GM21381 (cell line): Measurements from ENCODE around the gene RPL36.

Source experiments
- ATAC-seq: cut with Tn5 transposase; IDR thresholded peaks from one replicate; pipeline ENCODE4 v1.9.1; 2021; ENCODE audit warnings: mild to moderate bottlenecking, moderate library complexity; ENCODE audit not compliant: unreplicated experiment

RPL36 gene

DNA sequence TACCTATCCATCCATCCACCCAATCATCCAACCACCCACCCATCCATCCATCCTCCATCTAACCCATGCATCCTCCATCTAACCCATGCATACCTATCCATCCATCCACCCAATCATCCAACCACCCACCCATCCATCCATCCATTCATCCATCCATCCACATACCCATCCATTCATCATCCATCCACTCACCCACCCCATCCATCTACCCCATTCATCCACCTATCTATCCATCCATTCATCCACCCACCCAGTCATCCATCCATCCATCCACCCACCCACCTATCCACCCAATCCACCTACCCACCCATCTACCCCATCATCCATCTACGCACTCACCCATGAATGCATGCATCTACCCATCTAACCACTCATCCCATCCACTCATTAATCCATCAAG is 16.3 kb upstream of the RPL36 start:
- ATAC-seq: no peak

DNA sequence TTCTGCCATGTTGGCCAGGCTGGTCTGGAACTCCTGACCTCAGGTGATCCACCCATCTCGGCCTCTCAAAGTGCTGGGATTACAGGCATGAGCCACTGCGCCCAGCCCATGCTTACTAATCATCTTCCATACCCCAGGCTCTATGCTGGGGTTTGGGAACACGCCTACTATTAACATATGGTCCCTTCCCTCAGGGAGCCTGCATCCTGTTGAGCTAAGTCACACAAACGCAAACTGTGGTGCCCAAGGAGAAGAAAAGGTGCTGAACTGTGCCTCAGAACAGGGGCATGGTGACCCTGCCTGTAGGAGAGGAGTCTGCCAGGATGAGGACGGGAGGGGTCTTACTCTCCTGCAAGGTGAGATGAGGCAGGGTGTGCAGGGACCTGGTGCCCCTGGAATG is 15.4 kb upstream of the RPL36 start:
- ATAC-seq: no peak

DNA sequence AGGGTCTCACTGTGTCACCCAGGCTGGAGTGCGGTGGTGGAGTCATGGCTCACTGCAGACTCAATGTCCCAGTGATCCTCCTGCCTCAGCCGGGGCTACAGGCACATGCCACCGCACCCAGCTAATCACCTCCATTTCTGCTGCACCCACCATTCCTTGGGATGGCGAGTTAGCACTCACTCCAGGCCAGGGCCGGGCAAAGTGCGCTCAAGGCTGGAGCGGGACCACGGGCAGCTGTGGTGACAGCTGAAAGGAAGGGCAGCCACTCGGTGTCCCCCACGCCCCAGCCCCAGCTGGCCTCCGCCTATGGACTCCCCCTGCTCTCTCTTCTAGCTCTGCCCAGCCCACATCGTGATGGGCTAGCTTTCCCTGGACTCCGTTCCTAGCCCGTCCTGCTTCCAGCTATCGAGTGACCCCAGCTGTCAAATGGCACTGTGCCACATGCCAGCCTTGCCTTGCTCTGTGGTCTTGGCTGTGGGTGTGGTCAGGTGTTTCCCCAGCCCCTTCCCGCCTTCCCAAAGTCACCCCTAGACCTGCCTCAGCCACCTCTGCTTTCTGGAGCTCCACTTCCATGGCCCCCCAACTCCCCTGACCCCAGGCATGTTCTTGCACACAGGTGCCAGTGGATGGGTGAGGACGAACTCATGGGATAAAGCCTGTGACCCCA is 13.9 kb upstream of the RPL36 start:
- ATAC-seq: no peak

DNA sequence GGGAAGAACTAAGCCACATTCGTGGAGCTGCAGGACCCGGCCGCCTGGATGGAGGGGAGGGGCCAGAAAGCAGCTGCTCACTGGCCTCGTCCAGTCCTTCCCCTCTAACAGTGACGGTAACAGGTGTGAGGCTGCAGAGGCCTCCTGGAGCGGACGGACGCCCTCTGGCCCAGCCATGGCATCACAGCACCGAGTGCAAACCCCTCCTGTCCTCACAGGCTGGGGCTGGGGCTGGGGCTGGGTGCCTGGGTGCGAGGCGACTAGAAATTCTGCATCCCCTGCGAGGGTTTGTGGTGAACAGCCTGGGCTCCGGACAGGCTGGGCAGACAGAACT is 13.4 kb upstream of the RPL36 start:
- ATAC-seq: no peak

DNA sequence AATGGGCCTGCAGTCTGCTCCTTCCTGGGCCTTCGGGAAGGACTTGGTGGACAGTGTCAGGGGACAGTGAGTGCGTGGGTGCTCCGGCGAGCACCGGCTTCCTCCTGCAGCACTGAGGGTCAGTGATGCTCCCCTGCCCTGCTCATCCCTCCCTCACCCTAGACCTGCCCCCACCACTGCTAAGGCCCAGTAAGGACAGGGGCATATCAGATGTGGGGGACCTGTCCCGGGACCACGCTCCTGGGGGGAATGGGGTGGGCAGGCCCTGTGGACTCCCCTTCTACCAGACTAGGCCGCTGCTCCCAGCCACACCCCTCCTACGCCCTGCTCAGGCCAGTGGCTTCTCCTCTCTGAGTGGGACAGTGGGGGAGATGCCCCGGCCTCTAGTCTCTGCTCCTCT is 13.0 kb upstream of the RPL36 start:
- no peak for ATAC-seq

DNA sequence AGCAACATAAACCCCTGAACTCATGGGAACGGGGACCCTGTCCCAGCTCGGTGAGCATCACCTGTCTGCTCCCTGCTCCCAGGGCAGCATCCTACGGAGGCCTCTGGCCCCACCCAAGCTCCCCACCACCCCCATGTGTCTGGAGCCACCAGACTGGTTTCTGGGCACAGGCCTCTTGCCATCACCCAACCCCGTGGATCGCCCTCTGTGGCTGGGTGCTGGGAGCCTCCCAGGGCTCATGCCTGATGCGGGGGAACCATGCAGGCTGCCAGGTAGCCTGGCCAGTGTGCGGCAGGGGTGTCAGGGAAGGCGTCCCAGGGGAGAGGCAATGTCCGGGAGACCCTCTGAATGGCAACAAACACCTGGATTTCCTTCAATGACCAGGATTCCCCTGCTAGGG is 12.5 kb upstream of the RPL36 start:
- ATAC-seq: no peak

DNA sequence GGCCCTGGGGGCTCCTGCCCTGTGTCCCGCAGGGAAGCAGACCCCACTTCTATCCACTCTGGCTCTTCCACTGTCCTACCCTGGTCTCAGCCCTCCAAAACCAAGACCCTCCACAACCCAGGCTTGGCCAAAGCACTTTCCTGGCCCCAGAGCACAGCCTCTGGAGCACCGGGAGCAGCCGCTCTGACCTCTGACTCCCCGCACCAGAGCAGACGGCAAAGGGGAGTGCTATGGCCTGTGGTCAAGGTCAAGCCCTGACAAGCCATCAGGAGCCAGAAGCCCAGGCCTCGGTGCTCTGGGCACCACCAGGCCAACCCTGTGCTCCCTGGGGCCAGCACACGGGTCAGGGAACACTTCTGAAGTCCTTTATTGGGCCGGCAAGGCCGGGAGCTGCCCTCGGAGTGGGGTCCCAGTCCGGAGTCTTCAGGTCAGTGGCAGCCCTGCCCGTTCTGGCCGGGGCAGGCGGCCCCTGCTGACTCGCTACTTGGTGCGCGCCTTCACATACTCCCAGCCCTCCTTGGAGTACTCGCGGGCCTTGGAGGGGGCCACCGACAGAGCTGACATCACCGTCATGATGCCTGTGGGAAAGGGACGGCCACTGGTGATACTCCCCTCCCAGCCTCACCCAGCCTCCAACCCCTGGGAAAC is 11.9 kb upstream of the RPL36 start:
- ATAC-seq: no peak

DNA sequence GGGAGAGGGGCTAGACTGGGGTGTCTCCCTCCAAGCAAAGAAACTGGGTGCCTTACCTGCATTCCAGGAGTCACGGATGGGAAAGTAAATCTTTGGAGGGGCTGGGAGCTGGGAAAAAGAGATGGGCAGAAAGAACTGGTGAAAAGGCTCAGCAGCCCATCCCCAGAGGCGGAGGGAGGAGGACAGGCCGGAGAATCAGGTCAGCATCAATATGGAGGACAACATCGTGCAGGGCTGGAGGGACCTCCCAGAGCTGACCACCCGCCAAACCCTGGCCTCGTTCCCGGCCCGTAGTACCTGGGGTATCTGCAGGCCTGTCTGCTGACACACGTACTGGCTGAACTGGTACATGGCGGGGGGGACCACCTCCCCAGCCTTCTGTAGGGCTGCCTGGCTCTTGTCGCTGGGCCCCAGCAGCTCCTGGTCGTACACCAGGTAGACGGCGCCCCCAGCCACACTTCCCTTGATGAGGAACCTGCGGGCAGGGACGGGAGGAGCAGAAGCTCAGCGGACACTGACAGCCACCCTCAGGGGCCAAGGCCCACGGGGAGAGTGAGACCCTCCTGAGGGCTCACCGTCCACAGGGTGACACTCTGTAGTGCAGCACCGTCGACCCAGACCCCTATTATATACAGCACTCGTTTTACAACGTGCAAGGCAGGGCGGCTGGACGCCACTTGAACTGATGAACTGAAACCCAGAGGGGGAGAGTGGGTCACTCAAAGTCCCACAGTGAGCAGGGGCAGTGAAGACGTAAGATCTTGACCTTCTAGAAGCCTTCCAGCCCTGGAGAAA is 10.6 kb upstream of the RPL36 start:
- ATAC-seq: no peak

DNA sequence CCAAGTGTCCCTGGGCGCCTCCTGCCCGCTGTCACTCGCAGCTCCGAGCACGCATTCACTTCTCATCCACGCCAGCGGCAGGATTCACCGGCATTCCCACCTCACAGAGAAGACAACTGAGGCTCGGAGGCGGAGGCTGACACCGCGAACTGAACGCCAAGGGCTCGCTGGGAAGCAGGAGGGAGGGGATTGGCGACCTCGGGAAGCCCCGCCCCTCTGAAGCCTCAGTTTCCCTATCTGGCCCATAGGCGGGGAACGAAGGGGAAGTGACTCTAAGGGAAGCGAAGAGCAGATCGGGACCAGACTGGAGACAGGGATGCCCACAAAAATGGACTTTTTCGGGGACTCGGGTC is 10.0 kb upstream of the RPL36 start:
- ATAC-seq: no peak

DNA sequence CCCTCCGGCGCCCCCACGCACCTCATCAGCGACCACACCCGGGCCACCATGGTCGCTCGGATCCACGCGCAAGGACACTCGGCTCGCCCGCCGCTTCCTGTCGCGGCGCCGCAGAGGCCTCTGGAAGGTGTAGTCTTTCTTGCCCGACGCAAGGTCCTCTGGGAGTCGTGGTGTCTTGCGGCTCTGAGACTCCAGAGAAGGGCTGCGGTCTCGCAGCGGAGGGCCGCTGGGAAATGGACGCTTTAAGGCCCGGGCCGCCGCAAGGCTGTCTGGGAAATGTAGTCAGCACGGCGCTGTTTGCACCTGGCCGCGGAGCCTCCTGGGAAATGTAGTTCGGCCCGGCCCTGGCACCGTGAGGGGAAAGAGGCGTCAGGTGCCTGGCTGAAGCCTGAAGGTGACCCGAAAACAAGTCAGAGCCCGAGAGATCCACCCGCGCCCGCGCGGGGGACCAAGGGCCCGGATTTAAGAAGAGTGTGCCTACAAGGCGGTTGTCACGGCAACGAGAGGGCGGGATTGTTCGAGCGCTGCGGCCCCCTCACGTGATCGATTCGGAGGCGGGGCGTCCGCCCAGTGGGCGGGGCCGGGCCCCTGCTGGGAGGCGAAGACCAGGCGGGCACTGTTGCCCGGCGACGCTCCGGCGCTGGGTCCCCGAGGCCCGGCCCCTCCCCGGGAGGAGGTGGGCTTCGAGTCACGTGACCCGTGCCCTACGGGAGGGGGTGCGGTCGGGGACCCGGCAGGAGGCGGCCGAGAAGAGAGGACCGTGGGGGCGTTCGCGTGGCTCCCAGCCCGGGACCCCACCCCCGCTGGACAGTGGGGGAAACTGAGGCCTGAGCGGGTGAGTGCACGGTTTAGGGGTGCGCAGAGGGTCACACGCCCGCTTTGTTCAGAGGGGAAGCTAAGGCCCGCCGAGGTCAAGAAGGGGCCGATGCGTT is 9.4 kb upstream of the RPL36 start, which contains the start of the genes HSD11B1L and MICOS13:
HSD11B1L (plus strand) TSS at position 591 of the 932 bp plus-strand sequence. CDS start 3,806 bp downstream, outside the sequence.
MICOS13 (minus strand) TSS at position 80 of the 932 bp plus-strand sequence; CDS start at position 50, 30 bp downstream.
- peak; percentile 82 for ATAC-seq

DNA sequence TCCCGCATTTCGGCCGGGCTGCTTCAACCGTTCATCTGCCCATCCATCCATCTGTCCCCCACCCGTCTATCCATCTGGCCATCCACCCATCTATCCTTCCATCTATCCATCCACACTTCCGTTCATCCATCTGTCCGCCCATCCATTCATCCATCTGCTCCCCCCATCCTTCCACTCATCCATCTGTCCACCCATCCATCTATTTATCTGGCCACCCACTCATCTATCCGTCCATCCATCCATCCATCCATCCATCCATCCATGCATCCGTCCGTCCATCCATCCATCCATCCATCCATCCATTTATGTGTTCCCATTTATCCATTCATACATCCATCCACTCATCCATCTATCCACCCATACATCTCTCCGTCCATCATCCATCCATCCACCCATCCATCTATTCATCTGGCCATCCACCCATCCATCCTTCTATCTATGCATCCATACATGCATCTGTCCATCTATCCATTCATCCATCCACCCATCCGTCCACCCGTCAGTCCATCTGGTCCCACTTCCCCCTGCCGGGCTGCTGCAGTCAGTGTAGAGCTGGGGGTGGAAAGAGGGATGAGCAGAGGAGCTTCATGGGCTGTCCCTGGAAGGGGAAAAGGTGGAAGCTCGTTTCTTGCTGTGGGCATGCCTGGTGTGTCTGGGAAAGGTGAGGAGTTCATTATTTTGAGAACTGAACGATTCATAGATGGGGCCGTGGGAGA is 8.5 kb upstream of the RPL36 start:
- ATAC-seq: no peak

DNA sequence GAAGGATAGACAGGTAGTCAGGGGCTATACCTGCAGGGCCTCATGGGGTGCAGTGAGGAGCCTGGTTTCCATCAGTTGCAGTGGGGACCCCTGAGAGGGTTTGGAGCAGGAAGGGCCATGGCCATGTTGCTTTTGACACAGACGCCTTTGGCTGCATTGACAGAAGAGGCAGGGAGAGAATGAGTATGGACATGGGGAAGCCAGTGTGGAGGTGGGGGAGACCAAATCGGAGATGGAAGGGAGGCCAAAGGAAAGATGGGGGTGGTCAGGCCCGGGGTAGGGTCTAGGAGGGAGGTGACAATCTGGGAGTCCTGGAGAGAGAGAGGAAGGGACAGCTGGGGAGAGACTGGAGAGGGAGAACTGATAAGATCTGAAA is 8.0 kb upstream of the RPL36 start:
- ATAC-seq: no peak

DNA sequence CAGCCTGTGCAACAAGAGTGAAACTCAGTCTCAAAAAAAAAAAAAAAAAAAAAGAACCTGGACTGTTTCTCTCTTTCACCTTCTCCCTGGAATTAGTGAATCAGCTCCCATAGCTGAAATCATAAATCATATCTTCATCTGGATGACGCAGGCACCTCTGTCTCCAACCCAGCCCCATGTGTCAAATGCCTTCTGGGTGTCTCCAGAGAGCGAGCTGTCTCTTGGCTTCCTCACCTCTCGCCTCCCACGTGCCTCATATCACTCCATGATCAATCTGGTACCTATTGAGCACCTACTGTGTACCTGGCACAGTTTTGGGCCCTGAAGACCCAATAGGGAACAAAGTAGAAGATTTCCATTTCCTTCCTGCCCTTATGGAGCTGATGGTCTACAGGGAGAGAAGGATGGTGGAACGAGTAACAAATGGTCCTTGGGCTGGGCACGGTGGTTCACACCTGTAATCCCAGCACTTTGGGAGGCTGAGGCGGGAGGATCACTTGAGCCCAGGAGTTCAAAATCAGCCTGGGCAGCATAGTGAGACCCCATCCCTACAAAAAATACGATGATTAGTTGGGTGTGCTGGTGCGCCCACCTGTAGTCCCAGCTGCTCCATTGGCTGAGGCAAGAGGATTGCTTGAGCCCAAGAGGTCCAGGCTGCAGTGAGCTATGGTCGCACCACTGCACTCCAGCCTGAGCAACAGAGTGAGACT is 6.8 kb upstream of the RPL36 start:
- ATAC-seq: no peak

DNA sequence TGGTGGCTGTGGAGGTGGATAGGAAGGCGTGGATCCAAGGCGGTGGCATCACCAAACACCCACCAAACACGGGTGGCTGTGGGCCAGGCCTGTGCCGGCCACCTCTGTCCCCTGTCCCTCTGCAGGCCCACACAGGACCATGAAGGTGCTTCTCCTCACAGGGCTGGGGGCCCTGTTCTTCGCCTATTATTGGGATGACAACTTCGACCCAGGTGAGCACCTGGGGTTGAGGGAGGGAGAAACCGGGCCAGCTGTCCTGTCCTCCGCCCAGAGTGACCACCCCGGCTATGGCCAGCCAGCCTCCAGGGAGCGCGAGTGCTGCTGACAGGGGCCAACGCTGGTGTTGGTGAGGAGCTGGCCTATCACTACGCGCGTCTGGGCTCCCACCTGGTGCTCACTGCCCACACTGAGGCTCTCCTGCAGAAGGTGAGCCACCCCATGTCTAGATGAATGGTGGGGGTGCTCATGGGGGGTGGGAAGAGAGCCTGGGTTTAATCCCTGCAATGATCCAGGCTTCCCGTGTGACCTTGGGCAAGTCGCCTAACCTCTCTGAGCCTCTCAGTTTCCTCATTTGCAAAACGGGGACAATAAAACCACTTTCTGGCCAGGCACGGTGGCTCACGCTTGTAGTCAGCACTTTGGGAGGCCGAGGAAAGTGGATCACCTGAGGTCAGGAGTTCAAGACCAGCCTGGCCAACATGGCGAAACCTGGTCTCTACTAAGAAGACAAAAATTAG is 5.2 kb upstream of the RPL36 start:
- ATAC-seq: no peak

DNA sequence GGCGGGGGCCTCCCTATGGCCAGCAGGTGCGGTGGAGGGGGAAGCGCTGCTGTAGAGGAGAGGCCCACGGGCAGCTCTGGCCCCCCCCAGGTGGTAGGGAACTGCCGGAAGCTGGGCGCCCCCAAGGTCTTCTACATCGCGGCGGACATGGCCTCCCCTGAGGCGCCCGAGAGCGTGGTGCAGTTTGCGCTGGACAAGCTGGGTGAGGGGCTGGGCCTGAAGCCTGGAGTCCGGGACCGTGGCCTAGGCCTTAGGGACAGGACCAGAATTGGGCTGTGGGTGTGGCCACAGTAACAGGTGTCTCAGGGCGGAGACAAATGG is 3.8 kb upstream of the RPL36 start:
- no peak for ATAC-seq

DNA sequence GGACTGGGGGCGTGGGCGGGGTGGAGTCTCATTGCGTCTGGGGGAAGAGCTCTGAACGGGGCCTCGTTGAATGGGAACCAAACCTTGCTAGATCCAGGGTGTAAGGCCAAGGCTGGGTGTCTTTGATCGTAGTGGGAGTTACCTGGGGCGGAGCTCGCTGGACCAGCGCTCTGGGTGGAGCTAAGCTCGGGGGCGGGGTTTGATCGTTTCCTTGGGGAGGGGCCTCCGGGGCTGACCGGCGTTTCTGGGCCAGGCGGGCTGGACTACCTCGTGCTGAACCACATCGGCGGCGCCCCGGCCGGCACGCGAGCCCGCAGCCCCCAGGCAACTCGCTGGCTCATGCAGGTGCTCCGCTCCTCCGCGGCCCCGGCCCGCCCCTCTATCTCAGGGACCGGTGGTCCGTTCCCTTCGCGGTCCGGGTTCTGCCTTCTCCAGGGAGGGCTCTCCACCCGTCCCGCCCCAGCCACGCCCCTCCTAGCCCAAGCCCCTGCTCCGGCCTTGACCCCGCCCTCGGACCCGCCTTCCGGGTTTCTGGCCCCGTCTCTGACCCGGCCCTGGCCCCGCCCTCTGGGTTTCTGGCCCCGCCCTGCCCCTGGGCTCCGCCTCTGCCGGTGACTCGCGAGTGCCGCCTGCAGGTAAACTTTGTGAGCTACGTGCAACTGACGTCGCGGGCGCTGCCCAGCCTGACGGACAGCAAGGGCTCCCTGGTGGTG is 3.3 kb upstream of the RPL36 start:
- ATAC-seq: peak; percentile 46

DNA sequence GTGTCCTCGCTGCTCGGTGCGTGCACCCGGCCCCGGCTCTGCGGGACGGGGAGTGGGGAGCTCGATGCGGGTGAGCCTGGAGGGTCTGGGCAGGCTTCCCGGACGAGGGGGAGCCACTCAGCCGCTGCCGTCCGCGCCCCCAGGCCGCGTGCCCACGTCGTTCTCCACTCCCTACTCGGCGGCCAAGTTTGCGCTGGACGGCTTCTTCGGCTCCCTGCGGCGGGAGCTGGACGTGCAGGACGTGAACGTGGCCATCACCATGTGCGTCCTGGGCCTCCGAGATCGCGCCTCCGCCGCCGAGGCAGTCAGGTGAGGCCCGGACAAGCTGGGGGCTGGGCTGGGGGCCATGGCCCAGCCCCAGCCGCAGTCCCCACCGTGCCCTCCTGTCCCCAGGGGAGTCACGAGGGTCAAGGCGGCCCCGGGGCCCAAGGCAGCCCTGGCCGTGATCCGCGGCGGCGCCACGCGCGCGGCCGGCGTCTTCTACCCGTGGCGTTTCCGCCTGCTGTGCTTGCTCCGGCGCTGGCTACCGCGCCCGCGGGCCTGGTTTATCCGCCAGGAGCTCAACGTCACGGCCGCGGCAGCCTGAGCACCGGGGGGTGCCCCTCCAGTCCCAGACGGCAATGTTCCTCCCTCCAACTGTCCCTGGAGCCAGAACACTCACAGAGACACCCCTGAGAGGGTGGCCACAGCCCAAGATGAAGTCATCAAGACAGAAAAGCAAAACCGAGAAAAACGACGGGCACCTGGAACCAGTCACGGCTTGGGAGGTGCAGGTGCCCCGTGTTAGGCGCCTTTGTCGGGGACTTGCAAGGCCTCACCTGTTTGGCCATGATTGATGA is 2.5 kb upstream of the RPL36 start:
- no peak for ATAC-seq
